Measurements from ENCODE around the gene SYPL1.

The SYPL1 gene

DNA sequence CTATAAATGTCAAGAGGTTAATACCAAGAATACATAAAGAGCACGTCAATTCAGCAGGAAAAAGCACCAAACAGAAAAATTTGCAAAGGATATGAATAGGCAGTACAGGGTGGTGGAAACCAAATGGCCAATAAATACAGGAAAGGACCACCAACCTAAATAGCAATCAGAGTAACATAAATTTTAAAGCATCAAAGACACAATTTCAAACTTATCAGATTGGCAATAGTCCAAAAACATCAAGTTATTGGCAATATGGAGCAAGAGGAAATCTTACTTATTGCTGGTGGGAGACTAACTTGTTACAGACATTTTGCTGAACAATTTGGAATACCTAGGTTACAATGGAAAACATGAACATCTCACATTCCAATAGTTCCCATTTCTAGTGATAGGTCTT lies 24.1 kb downstream of the SYPL1 start (continued):
- no peak for TF ChIP-seq ZNF133 (tag by site-specific recombination; IDR thresholded peaks at IDR 0.05)
- TF ChIP-seq ZBTB1 (tag by site-specific recombination; IDR thresholded peaks at IDR 0.05), result no peak

GRCh38 chr7:106086062-106086461 lies 26.1 kb downstream of the SYPL1 start:
- TF ChIP-seq KLF7 (tag by site-specific recombination; IDR thresholded peaks at IDR 0.05; ENCODE audit: borderline replicate concordance) (no peak), ZNF350 (tag by site-specific recombination; IDR thresholded peaks at IDR 0.05) (no peak), ZNF404 (tag by site-specific recombination; IDR thresholded peaks at IDR 0.05) (no peak), ZFP41 (tag by site-specific recombination; IDR thresholded peaks at IDR 0.05; ENCODE audit: borderline replicate concordance) (no peak), ZNF501 (tag by site-specific recombination; IDR thresholded peaks at IDR 0.05) (no peak), ZNF530 (tag by site-specific recombination; IDR thresholded peaks at IDR 0.05; ENCODE audit: low read depth) (no peak), ZNF510 (tag by site-specific recombination; IDR thresholded peaks at IDR 0.05; ENCODE audit: insufficient replicate concordance) (no peak), ZNF654 (tag by site-specific recombination; IDR thresholded peaks at IDR 0.05; ENCODE audit: low read depth) (no peak), ZNF280C (tag by site-specific recombination; IDR thresholded peaks at IDR 0.05) (no peak), ZFP37 (tag by site-specific recombination; IDR thresholded peaks at IDR 0.05) (no peak), ZNF561 (tag by site-specific recombination; IDR thresholded peaks at IDR 0.05; ENCODE audit: borderline replicate concordance) (no peak), ZNF239 (tag by site-specific recombination; IDR thresholded peaks at IDR 0.05) (no peak), ZNF626 (tag by site-specific recombination; IDR thresholded peaks at IDR 0.05) (no peak), ZNF707 (tag by site-specific recombination; IDR thresholded peaks at IDR 0.05) (no peak), PRDM1 (tag by site-specific recombination; IDR thresholded peaks at IDR 0.05) (no peak), ZBTB7A (tag by site-specific recombination; IDR thresholded peaks at IDR 0.05; ENCODE audit: low read depth) (no peak), HIC1 (tag by site-specific recombination; IDR thresholded peaks at IDR 0.05) (no peak)
- ChIA-PET POLR2A (interaction anchor here (0.9 kb wide), 1 partner anchor 26 kb away, joined by 3 read pairs; the partner anchor contains the start of gene SYPL1), CTCF (interaction anchor here (1.5 kb wide), 1 partner anchor 8 kb away, joined by 4 read pairs; no protein-coding TSS in a partner anchor)
- Histone ChIP-seq H3K9me3 (ENCODE audit: control insufficient read depth, insufficient read depth, low read depth, low read length) (no peaks in the 10 kb centered on the region), H3K4me1 (ENCODE audit: control insufficient read depth, insufficient read depth, low read length) (0 out of 2 replicates have a peak, but pooled peaks cover 2% of the 10 kb centered on the region), H3K4me3 (ENCODE audit: low read depth, low read length) (no peak overlapping the region), H3K36me3 (ENCODE audit: control insufficient read depth in 2 of 2, insufficient read depth in 1 of 2, low read length in 2 of 2) (peaks cover 8 to 18% of the 10 kb centered on the region in 2 experiments; a peak in 2 of 3 replicates), H3K27ac (ENCODE audit: extremely low read depth, low read depth, low read length) (no peak overlapping the region)

DNA sequence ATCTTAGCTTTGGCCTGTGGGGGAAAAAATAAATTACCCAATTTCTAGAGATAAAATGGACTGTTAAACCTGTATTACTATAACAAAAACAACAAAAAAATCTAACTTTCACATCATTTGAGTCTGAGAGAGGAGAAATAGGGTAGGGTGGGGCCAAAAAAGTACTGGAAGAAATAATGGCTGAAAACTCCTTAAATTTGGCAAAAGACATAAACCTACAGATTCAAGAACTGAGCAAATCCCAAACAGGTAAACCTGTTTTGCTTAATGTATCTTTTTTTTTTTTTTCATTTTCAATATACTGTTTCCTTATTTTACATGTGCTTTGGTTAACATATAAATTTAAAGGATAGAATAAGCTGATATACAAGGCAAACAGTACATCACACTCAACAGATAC lies 27.1 kb downstream of the SYPL1 start:
- no peak for TF ChIP-seq ZNF280C (tag by site-specific recombination; IDR thresholded peaks at IDR 0.05)
- TF ChIP-seq ZNF558 (tag by site-specific recombination; IDR thresholded peaks at IDR 0.05), result peak; percentile 94
- H3K27ac ChIP-seq (ENCODE audit: extremely low read depth, low read depth, low read length), result no peak overlapping the region
- 0 out of 2 replicates have a peak, but pooled peaks cover 2% of the 10 kb centered on the region for H3K4me1 ChIP-seq (ENCODE audit: control insufficient read depth, insufficient read depth, low read length)
- no peak overlapping the region for H3K4me3 ChIP-seq (ENCODE audit: low read depth, low read length)
- POLR2A ChIA-PET, result interaction anchor here (0.9 kb wide), 1 partner anchor 27 kb away, joined by 3 read pairs; the partner anchor contains the start of gene SYPL1
- H3K9me3 ChIP-seq (ENCODE audit: control insufficient read depth, insufficient read depth, low read depth, low read length), result no peaks in the 10 kb centered on the region
- H3K36me3 ChIP-seq (ENCODE audit: control insufficient read depth in 2 of 2, insufficient read depth in 1 of 2, low read length in 2 of 2), result peaks cover 0 to 8% of the 10 kb centered on the region in 2 experiments; a peak in 2 of 3 replicates
- CTCF ChIA-PET, result interaction anchor here (0.6 to 1.5 kb wide), 2 partner anchors 9 to 82 kb away, joined by 3 to 4 read pairs; no protein-coding TSS in a partner anchor

Measured in HEK293 (cell line).